ENCODE results near the gene MRPS6. TPM values are rescaled to one million over a fixed set of nuclear protein-coding genes. Genes with fewer than 3 reads are reported as not detected.

Gene MRPS6
- total RNA-seq, 2 donors from 2014 or later, result 66.6 to 76.9 TPM

DNA sequence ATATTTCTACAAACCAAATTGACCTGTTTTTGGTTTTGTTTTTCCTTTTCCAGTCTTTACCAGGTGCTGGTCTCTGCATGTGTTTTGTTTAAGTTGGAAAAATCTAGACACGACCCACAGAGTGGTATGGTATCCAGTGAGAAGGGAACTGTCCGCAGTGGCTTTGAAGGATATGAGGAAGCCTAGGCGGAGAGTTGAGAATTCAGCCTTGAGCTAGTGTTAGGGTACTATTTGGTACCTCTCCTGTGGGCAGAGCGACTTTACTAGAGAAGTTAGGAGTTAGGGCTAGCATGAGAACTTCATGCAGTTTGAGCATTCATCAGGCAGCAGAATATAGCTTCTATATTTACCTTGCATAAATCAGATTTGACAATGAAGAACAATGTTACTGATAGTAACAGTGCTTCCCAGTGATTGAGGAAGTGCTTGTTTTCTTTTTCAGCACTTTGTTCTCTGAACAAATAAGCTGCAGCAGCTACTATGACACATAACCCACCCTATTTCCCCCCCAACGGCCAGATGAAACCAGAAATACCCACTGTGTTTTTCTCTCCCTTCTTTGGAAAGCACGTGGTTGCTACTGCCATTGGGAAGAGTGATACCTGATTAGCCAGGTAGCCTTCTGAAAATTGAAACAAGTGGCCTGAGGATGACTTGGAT, 19.0 kb downstream of the MRPS6 start:
- no peaks in the 10 kb centered on the region for H3K9me3 ChIP-seq
- DNase-seq, result no peak
- no peak overlapping the region for H3K9ac ChIP-seq (ENCODE audit: low read depth in 2 of 2, low read length in 2 of 2)
- no peak overlapping the region for H3K4me3 ChIP-seq
- peaks cover 5% of the 10 kb centered on the region for H3K4me1 ChIP-seq
- no peak overlapping the region for H3K27ac ChIP-seq
- TF ChIP-seq, protein P1, sequence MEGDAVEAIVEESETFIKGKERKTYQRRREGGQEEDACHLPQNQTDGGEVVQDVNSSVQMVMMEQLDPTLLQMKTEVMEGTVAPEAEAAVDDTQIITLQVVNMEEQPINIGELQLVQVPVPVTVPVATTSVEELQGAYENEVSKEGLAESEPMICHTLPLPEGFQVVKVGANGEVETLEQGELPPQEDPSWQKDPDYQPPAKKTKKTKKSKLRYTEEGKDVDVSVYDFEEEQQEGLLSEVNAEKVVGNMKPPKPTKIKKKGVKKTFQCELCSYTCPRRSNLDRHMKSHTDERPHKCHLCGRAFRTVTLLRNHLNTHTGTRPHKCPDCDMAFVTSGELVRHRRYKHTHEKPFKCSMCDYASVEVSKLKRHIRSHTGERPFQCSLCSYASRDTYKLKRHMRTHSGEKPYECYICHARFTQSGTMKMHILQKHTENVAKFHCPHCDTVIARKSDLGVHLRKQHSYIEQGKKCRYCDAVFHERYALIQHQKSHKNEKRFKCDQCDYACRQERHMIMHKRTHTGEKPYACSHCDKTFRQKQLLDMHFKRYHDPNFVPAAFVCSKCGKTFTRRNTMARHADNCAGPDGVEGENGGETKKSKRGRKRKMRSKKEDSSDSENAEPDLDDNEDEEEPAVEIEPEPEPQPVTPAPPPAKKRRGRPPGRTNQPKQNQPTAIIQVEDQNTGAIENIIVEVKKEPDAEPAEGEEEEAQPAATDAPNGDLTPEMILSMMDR (IDR thresholded peaks at IDR 0.05), result no peak
- peaks cover 4% of the 10 kb centered on the region for H3K36me3 ChIP-seq
- intact Hi-C loops (cut with DNase I), result no loop called here
- H3K27me3 ChIP-seq, result no peaks in the 10 kb centered on the region

DNA sequence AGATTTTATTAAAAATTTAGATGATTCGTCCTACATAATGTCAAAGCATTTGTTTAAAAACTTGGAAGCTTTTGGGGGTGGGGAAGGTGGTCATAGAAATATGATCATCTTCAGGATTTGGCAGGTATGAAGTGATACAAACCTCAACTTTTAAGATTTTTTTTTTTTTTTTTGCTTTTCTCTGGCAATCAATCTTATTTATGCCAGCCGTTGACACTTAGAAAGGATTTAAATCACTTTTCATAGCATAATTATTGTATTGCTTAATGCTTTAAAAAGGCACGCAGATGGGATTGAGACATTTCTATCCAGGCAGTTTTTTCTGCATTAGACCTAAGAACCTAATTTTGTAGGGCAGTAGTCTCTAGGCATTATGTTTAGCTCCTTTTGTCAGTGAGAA, 19.7 kb downstream of the MRPS6 start:
- DNase-seq, result no peak
- peaks cover 4% of the 10 kb centered on the region for H3K36me3 ChIP-seq
- H3K9me3 ChIP-seq, result no peaks in the 10 kb centered on the region
- H3K4me1 ChIP-seq, result peaks cover 5% of the 10 kb centered on the region
- H3K27ac ChIP-seq, result no peak overlapping the region
- TF ChIP-seq, protein P1 (IDR thresholded peaks at IDR 0.05), result no peak
- H3K27me3 ChIP-seq, result no peaks in the 10 kb centered on the region
- no peak overlapping the region for H3K4me3 ChIP-seq
- intact Hi-C loops (cut with DNase I), result no loop called here
- no peak overlapping the region for H3K9ac ChIP-seq (ENCODE audit: low read depth in 2 of 2, low read length in 2 of 2)

DNA sequence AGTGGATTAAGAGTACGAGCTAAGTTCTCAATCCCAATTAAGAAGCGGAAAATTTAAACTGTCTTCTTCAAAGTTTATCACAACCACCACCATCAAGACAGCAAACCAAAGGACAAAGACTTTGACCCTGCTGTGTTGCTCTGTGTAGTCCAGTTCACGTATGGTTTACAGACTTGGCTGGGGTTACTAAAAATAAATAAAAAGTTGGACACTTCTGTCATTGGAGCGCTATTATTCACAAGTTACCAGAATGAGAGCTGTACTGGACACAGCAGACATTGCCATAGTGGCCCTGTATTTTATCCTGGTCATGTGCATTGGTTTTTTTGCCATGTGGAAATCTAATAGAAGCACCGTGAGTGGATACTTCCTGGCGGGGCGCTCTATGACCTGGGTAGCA, 21.6 kb downstream of the MRPS6 start:
- H3K27ac ChIP-seq, result no peak overlapping the region
- H3K27me3 ChIP-seq, result no peaks in the 10 kb centered on the region
- no peaks in the 10 kb centered on the region for H3K9me3 ChIP-seq
- H3K4me3 ChIP-seq, result no peak overlapping the region
- intact Hi-C loops (cut with DNase I), result no loop called here
- H3K36me3 ChIP-seq, result peaks cover 4% of the 10 kb centered on the region
- H3K4me1 ChIP-seq, result peaks cover under 1% of the 10 kb centered on the region
- H3K9ac ChIP-seq (ENCODE audit: low read depth in 2 of 2, low read length in 2 of 2), result no peak overlapping the region
- TF ChIP-seq, protein P1 (IDR thresholded peaks at IDR 0.05), result no peak
- DNase-seq, result no peak

DNA sequence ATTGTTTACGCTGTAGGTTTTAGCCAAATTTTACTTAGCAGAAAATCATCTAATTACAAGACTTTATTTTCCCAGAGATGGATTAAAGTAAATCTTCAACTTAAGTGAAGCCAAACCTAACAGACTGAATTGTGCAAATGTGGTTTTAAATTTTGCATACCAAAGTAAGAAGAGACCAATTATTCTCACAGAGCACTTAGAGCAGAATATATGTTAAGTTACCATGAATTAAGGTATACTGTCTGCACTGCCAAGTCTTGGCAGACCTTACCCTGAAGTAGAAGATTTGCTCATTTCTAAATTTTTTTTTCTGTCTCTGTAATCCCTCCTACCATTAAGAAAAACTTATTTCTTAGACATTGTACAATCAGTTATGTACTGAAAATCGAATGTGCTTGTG, 24.1 kb downstream of the MRPS6 start:
- H3K36me3 ChIP-seq, result peaks cover 4% of the 10 kb centered on the region
- TF ChIP-seq, protein P1 (IDR thresholded peaks at IDR 0.05), result no peak
- no peak overlapping the region for H3K9ac ChIP-seq (ENCODE audit: low read depth in 2 of 2, low read length in 2 of 2)
- DNase-seq, result no peak
- no peaks in the 10 kb centered on the region for H3K9me3 ChIP-seq
- intact Hi-C loops (cut with DNase I), result no loop called here
- no peak overlapping the region for H3K4me3 ChIP-seq
- peaks cover 6% of the 10 kb centered on the region for H3K4me1 ChIP-seq
- H3K27ac ChIP-seq, result no peak overlapping the region
- H3K27me3 ChIP-seq, result no peaks in the 10 kb centered on the region

DNA sequence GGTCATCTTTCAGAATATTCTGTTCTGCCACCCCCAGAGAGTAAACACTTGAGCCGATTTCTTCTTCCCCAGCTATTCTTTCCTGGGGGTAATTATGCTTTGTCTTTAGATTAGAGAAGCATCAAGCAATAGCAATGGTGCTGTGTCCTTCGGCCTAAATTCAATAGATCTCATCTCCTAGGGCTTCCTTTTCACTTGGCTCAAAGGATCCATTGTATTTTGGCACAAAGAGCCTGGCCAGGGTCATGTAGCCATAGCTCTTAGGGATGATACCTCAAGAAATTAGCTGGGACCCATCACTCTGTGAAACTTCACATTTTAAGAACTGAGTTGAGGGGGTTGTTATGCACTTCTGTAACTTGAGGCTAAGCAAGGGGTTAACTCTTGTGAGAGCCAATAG, 27.0 kb downstream of the MRPS6 start:
- H3K4me3 ChIP-seq, result no peak overlapping the region
- intact Hi-C loops (cut with DNase I), result no loop called here
- H3K27me3 ChIP-seq, result no peaks in the 10 kb centered on the region
- H3K9ac ChIP-seq (ENCODE audit: low read depth in 2 of 2, low read length in 2 of 2), result no peak overlapping the region
- H3K4me1 ChIP-seq, result peaks cover 6% of the 10 kb centered on the region
- no peaks in the 10 kb centered on the region for H3K36me3 ChIP-seq
- no peak for DNase-seq
- no peaks in the 10 kb centered on the region for H3K9me3 ChIP-seq
- TF ChIP-seq, protein P1 (IDR thresholded peaks at IDR 0.05), result no peak
- H3K27ac ChIP-seq, result no peak overlapping the region

Data from colonic mucosa (tissue), 4 donors.